HepG2 (cell line): Measurements from ENCODE around the gene C6orf15. TPM values are rescaled to one million over a fixed set of nuclear protein-coding genes. Genes with fewer than 3 reads are reported as not detected.

ENCODE experiments used
- ATAC-seq: fragments of 200-7000 bp; cut with Tn5 transposase; 3 replicates; pipeline ENCODE4 v1.9.1; 2020; ENCODE audit warnings: mild to moderate bottlenecking, moderate library complexity
- BruUV-seq: library from RNA; stranded (reverse); fragments of 400-500 nt; replicated peaks from 2 replicates; lab custom pipeline; 2021; lab: Mats Ljungman, UMichigan
- CTCF ChIA-PET: fragments of 300-600 bp; formaldehyde crosslinking; extraction: SDS; loops from one replicate; lab custom pipeline; 2021; ENCODE audit warnings: low total read pairs, inconsistent platforms, low intra/inter-chr PET ratio; lab: Yijun Ruan, JAX
- POLR2A ChIA-PET: fragments of 350-600 bp; sonication (Branson Sonifier 250); formaldehyde crosslinking; loops from one replicate; lab custom pipeline; 2020; ENCODE audit warnings: antibody characterized with exemption, inconsistent platforms; lab: Yijun Ruan, JAX
- DNase-seq: peaks from one replicate; pipeline ENCODE4 v3.0.0-alpha.2; 2015; ENCODE audit warnings: low spot score
- FAIRE-seq: peaks from 3 replicates; lab custom pipeline; 2011; peaks lifted over from hg19 to GRCh38; lab: Jason Lieb, UNC
- H2AFZ ChIP-seq: one replicate; pipeline ENCODE4 v1.6.1; 2011; ENCODE audit warnings: low read length, inconsistent platforms
- H3K27ac ChIP-seq: fragments of 300-600 bp; 3 replicates; pipeline ENCODE4 v1.8.0; 2011; ENCODE audit warnings: mixed run types, mild to moderate bottlenecking, mixed read lengths, low read length, inconsistent platforms; ENCODE audit not compliant: insufficient read depth; ENCODE audit errors: extremely low read length
- H3K27me3 ChIP-seq, 2 experiments: fragments of 200-600 bp in 1 of 2; 2 replicates in 1 of 2; 3 replicates in 1 of 2; pipeline versions ENCODE4 v1.6.0 to v1.8.0; 2011; ENCODE audit warnings: low read length in 2 of 2, mild to moderate bottlenecking in 2 of 2, moderate library complexity in 2 of 2, inconsistent platforms in 1 of 2; ENCODE audit not compliant: insufficient read depth in 2 of 2, control insufficient read depth in 1 of 2
- H3K36me3 ChIP-seq, 2 experiments: fragments of 200-600 bp in 1 of 2; replicated peaks in 1 of 2; 2 replicates in 1 of 2; 3 replicates in 1 of 2; pipeline versions ENCODE4 v1.5.1 to v1.8.0; 2011; ENCODE audit warnings: low read length in 2 of 2, inconsistent platforms in 1 of 2; ENCODE audit not compliant: insufficient read depth in 2 of 2, control insufficient read depth in 1 of 2
- H3K4me1 ChIP-seq: 2 replicates; pipeline ENCODE4 v1.5.1; 2012; ENCODE audit warnings: low read length, inconsistent platforms; ENCODE audit not compliant: insufficient read depth
- H3K4me2 ChIP-seq: 2 replicates; pipeline ENCODE4 v1.6.0; 2011; ENCODE audit warnings: low read depth, low read length, inconsistent platforms
- H3K4me3 ChIP-seq, 3 experiments: fragments of 200-600 bp in 1 of 3; sonication (generic), shearing (Covaris generic) in 1 of 3; replicated peaks in 1 of 3; 2 replicates each; pipeline ENCODE4 v1.5.1; 2011 to 2016; ENCODE audit warnings: low read length in 3 of 3, inconsistent platforms in 2 of 3, low read depth in 2 of 3, mild to moderate bottlenecking in 2 of 3, control low read depth in 1 of 3, mixed read lengths in 1 of 3; ENCODE audit not compliant: insufficient read depth in 1 of 3
- H3K79me2 ChIP-seq: one replicate; pipeline ENCODE4 v1.6.1; 2011; ENCODE audit warnings: low read length, inconsistent platforms; ENCODE audit not compliant: insufficient read depth
- H3K9ac ChIP-seq: 2 replicates; pipeline ENCODE4 v1.6.0; 2011; ENCODE audit warnings: mild to moderate bottlenecking, low read depth, low read length, inconsistent platforms; ENCODE audit not compliant: insufficient read depth
- H3K9me3 ChIP-seq: 2 replicates; pipeline ENCODE4 v1.5.1; 2012; ENCODE audit warnings: mild to moderate bottlenecking, low read length
- H4K20me1 ChIP-seq: 2 replicates; pipeline ENCODE4 v1.6.0; 2011; ENCODE audit warnings: inconsistent platforms, mild to moderate bottlenecking, low read length, moderate library complexity; ENCODE audit not compliant: insufficient read depth
- ELK4 ChIP-seq: sonication (generic); formaldehyde crosslinking; IDR thresholded peaks from 2 replicates; pipeline ENCODE4 v1.9.0; 2021; ENCODE audit warnings: missing genetic modification reagents, borderline replicate concordance
- FOXP1 ChIP-seq, 2 experiments: fragments of 450-650 bp in 1 of 2; IDR thresholded peaks; 2 replicates each; pipeline ENCODE4 v1.6.1; 2017 to 2018; ENCODE audit warnings: antibody characterized with exemption in 1 of 2
- FUBP1 ChIP-seq: sonication (generic); formaldehyde crosslinking; IDR thresholded peaks from 2 replicates; pipeline ENCODE4 v1.5.1; 2020; ENCODE audit warnings: missing genetic modification reagents, mild to moderate bottlenecking, borderline replicate concordance
- HINFP ChIP-seq: sonication (generic); formaldehyde crosslinking; IDR thresholded peaks from 2 replicates; pipeline ENCODE4 v1.4.0; 2020; ENCODE audit warnings: low read depth, mild to moderate bottlenecking, missing genetic modification reagents
- HNRNPUL1 ChIP-seq: fragments of 200-400 bp; formaldehyde crosslinking; IDR thresholded peaks from 2 replicates; pipeline ENCODE4 v1.6.1; 2017; ENCODE audit warnings: low read depth, mild to moderate bottlenecking, low read length, moderate library complexity
- KLF9 ChIP-seq: IDR thresholded peaks from 2 replicates; pipeline ENCODE4 v1.6.1; 2016; ENCODE audit warnings: low read depth
- SOX6 ChIP-seq, 2 experiments: fragments of 450-650 bp in 1 of 2; sonication (generic) in 1 of 2; formaldehyde crosslinking in 1 of 2; IDR thresholded peaks; 2 replicates each; pipeline versions ENCODE4 v1.4.0 to v1.6.1; 2017 to 2020; ENCODE audit warnings: antibody characterized with exemption in 1 of 2, mild to moderate bottlenecking in 1 of 2, missing genetic modification reagents in 1 of 2
- SRF ChIP-seq: IDR thresholded peaks from 2 replicates; pipeline ENCODE4 v1.6.1; 2011; ENCODE audit warnings: mild to moderate bottlenecking, low read depth, low read length, moderate library complexity
- ZC3H4 ChIP-seq: sonication (generic); formaldehyde crosslinking; IDR thresholded peaks from 2 replicates; pipeline ENCODE4 v1.4.0; 2020; ENCODE audit warnings: missing genetic modification reagents, borderline replicate concordance
- ZMAT5 ChIP-seq: sonication (generic); formaldehyde crosslinking; IDR thresholded peaks from 2 replicates; pipeline ENCODE4 v1.5.0; 2020; ENCODE audit warnings: mild to moderate bottlenecking, low read depth, missing genetic modification reagents, borderline replicate concordance
- ZNF749 ChIP-seq: sonication (generic); formaldehyde crosslinking; IDR thresholded peaks from 2 replicates; pipeline ENCODE4 v1.8.0; 2022; ENCODE audit warnings: mild to moderate bottlenecking, missing genetic modification reagents, moderate library complexity, borderline replicate concordance
- WGBS: methylation state at CpG from one replicate; pipeline ENCODE4 v1.1.6; 2017; ENCODE audit warnings: low lambda C conversion rate; 5-methylcytosine and 5-hydroxymethylcytosine counted together
- in situ Hi-C: cut with HindIII; loops from 2 replicates; pipeline ENCODE4 v1.10.0; 2017; ENCODE audit warnings: low pct_unique_long_range_greater_than_20kb; ENCODE audit not compliant: extremely low pct_ligation_motif_present
- intact Hi-C: fragments of 100-400 bp; cut with micrococcal nuclease; formaldehyde crosslinking; loops from one replicate; pipeline ENCODE4 v1.10.0; 2022; ENCODE audit not compliant: unreplicated experiment
- polyA plus RNA-seq, 8 experiments: library from polyadenylated mRNA; depleted of rRNA in 3 of 8; stranded (reverse) in 7 of 8; unstranded in 1 of 8; fragments of >200 nt; fragmentation: Illumina TruSeq in 4 of 8; extraction: Trizol in 4 of 8; gene quantifications; 2 replicates each; pipeline versions ENCODE4 v1.2.1 to v1.2.3, GENCODE V29; 2011 to 2016; ENCODE audit warnings: low read depth in 4 of 8, missing spikeins in 1 of 8, mixed read lengths in 1 of 8; ENCODE audit not compliant: insufficient read depth in 1 of 8
- total RNA-seq, 5 experiments: library from RNA; depleted of rRNA; stranded (reverse); fragments of >200 nt; fragmentation: Illumina TruSeq; extraction: Trizol; gene quantifications; 2 replicates each; pipeline ENCODE4 v1.2.3, GENCODE V29; 2016; ENCODE audit warnings: low read depth in 1 of 5
- TF ChIP-seq, protein P1 (sequence below): sonication (generic); formaldehyde crosslinking; IDR thresholded peaks from 2 replicates; pipeline ENCODE4 v1.8.0; 2022; ENCODE audit warnings: missing genetic modification reagents, mild to moderate bottlenecking, borderline replicate concordance
- TF ChIP-seq, protein P2 (sequence below): sonication (generic); formaldehyde crosslinking; IDR thresholded peaks from 2 replicates; pipeline ENCODE4 v1.8.0; 2022; ENCODE audit warnings: mild to moderate bottlenecking, missing genetic modification reagents; ENCODE audit not compliant: insufficient replicate concordance
- TF ChIP-seq, protein P3 (sequence below): sonication (generic); formaldehyde crosslinking; IDR thresholded peaks from 2 replicates; pipeline ENCODE4 v1.4.0; 2020; ENCODE audit warnings: mild to moderate bottlenecking, missing genetic modification reagents

C6orf15 gene
- total and polyA plus RNA-seq, 2 of the 13 experiments (the other 11 are each of a cell fraction or from before 2014, with no cell fraction given) = not detected

GRCh38 chr6:31110825-31111582, 1.4 kb downstream of the C6orf15 start:
- in situ Hi-C loops = no loop called here

More at GRCh38 chr6:31110825-31111582, 1.4 kb downstream of the C6orf15 start:
- H3K36me3 ChIP-seq = no peaks in the 10 kb centered on the region
- TF ChIP-seq, protein P1, sequence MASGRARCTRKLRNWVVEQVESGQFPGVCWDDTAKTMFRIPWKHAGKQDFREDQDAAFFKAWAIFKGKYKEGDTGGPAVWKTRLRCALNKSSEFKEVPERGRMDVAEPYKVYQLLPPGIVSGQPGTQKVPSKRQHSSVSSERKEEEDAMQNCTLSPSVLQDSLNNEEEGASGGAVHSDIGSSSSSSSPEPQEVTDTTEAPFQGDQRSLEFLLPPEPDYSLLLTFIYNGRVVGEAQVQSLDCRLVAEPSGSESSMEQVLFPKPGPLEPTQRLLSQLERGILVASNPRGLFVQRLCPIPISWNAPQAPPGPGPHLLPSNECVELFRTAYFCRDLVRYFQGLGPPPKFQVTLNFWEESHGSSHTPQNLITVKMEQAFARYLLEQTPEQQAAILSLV (CRISPR knock-in tag) = no peak
- TF ChIP-seq HINFP (CRISPR knock-in tag) = no peak
- no peak for TF ChIP-seq SOX6 (IDR thresholded peaks at IDR 0.05)
- no peak for TF ChIP-seq SOX6 (CRISPR knock-in tag; IDR thresholded peaks at IDR 0.05)
- no peak for TF ChIP-seq FOXP1 (IDR thresholded peaks at IDR 0.05)
- no peak for TF ChIP-seq FOXP1 (CRISPR knock-in tag; IDR thresholded peaks at IDR 0.05)
- TF ChIP-seq ZMAT5 (CRISPR knock-in tag) = no peak
- no peak for TF ChIP-seq SRF
- no peak for TF ChIP-seq FUBP1 (CRISPR knock-in tag)
- no peak for TF ChIP-seq HNRNPUL1
- TF ChIP-seq, protein P2, sequence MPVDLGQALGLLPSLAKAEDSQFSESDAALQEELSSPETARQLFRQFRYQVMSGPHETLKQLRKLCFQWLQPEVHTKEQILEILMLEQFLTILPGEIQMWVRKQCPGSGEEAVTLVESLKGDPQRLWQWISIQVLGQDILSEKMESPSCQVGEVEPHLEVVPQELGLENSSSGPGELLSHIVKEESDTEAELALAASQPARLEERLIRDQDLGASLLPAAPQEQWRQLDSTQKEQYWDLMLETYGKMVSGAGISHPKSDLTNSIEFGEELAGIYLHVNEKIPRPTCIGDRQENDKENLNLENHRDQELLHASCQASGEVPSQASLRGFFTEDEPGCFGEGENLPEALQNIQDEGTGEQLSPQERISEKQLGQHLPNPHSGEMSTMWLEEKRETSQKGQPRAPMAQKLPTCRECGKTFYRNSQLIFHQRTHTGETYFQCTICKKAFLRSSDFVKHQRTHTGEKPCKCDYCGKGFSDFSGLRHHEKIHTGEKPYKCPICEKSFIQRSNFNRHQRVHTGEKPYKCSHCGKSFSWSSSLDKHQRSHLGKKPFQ (CRISPR knock-in tag) = no peak
- TF ChIP-seq, protein P3, sequence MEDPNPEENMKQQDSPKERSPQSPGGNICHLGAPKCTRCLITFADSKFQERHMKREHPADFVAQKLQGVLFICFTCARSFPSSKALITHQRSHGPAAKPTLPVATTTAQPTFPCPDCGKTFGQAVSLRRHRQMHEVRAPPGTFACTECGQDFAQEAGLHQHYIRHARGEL (CRISPR knock-in tag) = no peak
- TF ChIP-seq ZNF749 (CRISPR knock-in tag) = no peak
- no peak for TF ChIP-seq ELK4 (CRISPR knock-in tag)
- no peak for TF ChIP-seq KLF9 (CRISPR knock-in tag)
- no peak for TF ChIP-seq ZC3H4
- no peak for DNase-seq
- ChIA-PET POLR2A (no interaction called here), CTCF (no interaction called here)
- H3K4me1 ChIP-seq = peaks cover 9% of the 10 kb centered on the region; the same call in 1 of the 2 replicates
- no TSS peak for BruUV-seq
- no peak for ATAC-seq
- H3K4me3 ChIP-seq = no peak overlapping the region
- no peak for FAIRE-seq
- no peaks in the 10 kb centered on the region for H3K79me2 ChIP-seq
- no peak overlapping the region for H3K9ac ChIP-seq
- no peak overlapping the region for H3K27ac ChIP-seq
- H3K9me3 ChIP-seq = no peaks in the 10 kb centered on the region
- no peak overlapping the region for H2AFZ ChIP-seq
- WGBS = 19% methylated on average over 11 of the region's 11 CpGs
- intact Hi-C loops = no loop called here
- H3K27me3 ChIP-seq = peaks cover 5 to 59% of the 10 kb centered on the region in 2 experiments; a peak in 4 of 5 replicates
- no peak overlapping the region for H3K4me2 ChIP-seq
- no peaks in the 10 kb centered on the region for H4K20me1 ChIP-seq
